IPS-11a (cell line): Measurements from ENCODE around the gene ULK3.

Experiments
- H3K4me3 ChIP-seq: one replicate; pipeline ENCODE4 v1.5.1; 2013; ENCODE audit warnings: low read depth, low read length, control low read depth

Gene ULK3

DNA sequence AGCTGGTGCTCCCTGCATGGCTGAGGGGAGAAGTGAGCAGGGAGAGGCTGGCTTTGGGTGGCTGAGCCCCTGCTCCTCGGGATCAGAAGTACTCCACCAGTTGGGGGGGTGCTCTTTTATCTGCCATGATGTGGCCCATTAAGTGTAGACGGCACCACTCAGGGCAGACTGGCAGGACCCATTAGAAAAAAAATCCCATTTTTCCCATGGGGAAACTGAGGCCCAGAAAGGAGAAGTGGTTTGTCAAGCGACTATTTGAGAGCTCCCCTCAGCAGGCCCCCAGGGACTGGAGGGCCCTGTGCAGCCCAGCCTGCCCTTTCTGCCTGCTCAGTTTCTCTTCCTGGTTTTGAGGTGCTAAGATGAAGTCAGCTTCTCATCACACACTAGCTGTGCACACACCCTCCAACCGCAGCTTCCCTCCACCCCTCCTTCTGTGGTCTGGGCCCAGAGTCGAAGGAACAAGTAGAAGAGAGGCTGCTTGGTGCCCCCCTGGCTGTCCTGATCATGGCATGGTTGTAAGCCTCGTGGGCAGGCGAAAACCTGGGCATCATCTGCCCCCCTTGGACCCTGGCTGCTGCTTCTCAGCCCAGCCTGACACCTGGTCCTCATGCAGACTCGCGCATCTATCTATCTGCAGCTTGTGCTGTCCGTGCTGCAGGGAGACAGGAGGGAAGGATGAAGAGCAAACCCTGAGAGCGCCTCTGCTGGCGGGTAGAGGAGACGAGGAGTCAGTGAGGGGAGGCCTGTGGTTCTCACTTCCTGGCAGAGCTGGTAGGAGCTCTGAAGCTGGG, 55.5 kb downstream of the ULK3 start:
- no peak overlapping the region for H3K4me3 ChIP-seq

GRCh38 chr15:74786551-74787165, 56.3 kb downstream of the ULK3 start:
- no peak overlapping the region for H3K4me3 ChIP-seq
